K562 (cell line): ENCODE data around the gene TP53I3. TPM values are rescaled to one million over a fixed set of nuclear protein-coding genes. Genes with fewer than 3 reads are reported as not detected.

ENCODE experiments used
- ATAC-seq: fragments of 200-7000 bp; cut with Tn5 transposase; 3 replicates; pipeline ENCODE4 v1.9.1; 2020; ENCODE audit warnings: moderate library complexity
- BruUV-seq: library from RNA; stranded (reverse); fragments of 400-500 nt; replicated peaks from 2 replicates; lab custom pipeline; 2021; lab: Mats Ljungman, UMichigan
- CTCF ChIA-PET: fragments of 300-600 bp; formaldehyde crosslinking; extraction: SDS; loops from one replicate; lab custom pipeline; 2021; ENCODE audit warnings: low intra/inter-chr PET ratio; lab: Yijun Ruan, JAX
- POLR2A ChIA-PET: fragments of 300-600, 350-650 bp; sonication (Branson Sonifier 250); formaldehyde crosslinking; extraction: SDS; loops from one replicate; lab custom pipeline; 2021; ENCODE audit warnings: antibody characterized with exemption, inconsistent platforms; lab: Yijun Ruan, JAX
- DNase-seq, 4 experiments: peaks; one replicate each; pipeline versions ENCODE4 v3.0.0 to v3.0.0-alpha.2; 2011 to 2018; ENCODE audit warnings: low spot score in 3 of 4, mixed read lengths in 3 of 4; ENCODE audit errors: extremely low read depth in 1 of 4
- FAIRE-seq: peaks from 2 replicates; lab custom pipeline; 2011; peaks lifted over from hg19 to GRCh38; lab: Jason Lieb, UNC
- H2AFZ ChIP-seq: 2 replicates; pipeline ENCODE4 v1.6.0; 2011; ENCODE audit warnings: low read depth, low read length, control low read depth, inconsistent platforms
- H3K27ac ChIP-seq: fragments of 200-600 bp; 3 replicates; pipeline ENCODE4 v1.8.0; 2011; ENCODE audit warnings: low read depth, mild to moderate bottlenecking, control low read depth, inconsistent platforms, low read length, moderate library complexity, mixed read lengths; ENCODE audit errors: extremely low read depth
- H3K27me3 ChIP-seq, 2 experiments: fragments of 300-600 bp in 1 of 2; 2 replicates in 1 of 2; 3 replicates in 1 of 2; pipeline versions ENCODE4 v1.6.0 to v1.8.0; 2011; ENCODE audit warnings: inconsistent platforms in 2 of 2, low read length in 2 of 2, mild to moderate bottlenecking in 1 of 2, mixed read lengths in 1 of 2, moderate library complexity in 1 of 2; ENCODE audit not compliant: control insufficient read depth in 2 of 2, insufficient read depth in 2 of 2
- H3K36me3 ChIP-seq: fragments of 300-600 bp; 3 replicates; pipeline ENCODE4 v1.8.0; 2011; ENCODE audit warnings: mild to moderate bottlenecking, low read length, inconsistent platforms; ENCODE audit not compliant: control insufficient read depth, insufficient read depth
- H3K4me1 ChIP-seq, 2 experiments: fragments of 200-600 bp in 1 of 2; replicated peaks in 1 of 2; 2 replicates in 1 of 2; 3 replicates in 1 of 2; pipeline versions ENCODE4 v1.5.1 to v1.8.0; 2011; ENCODE audit warnings: inconsistent platforms in 2 of 2, low read length in 2 of 2, mild to moderate bottlenecking in 1 of 2, mixed read lengths in 1 of 2, moderate library complexity in 1 of 2; ENCODE audit not compliant: control insufficient read depth in 2 of 2, insufficient read depth in 2 of 2
- H3K4me2 ChIP-seq: 2 replicates; pipeline ENCODE4 v1.6.1; 2011; ENCODE audit warnings: low read length, control low read depth, inconsistent platforms, mixed read lengths; ENCODE audit not compliant: insufficient read depth
- H3K4me3 ChIP-seq: fragments of 200-600 bp; sonication (generic), shearing (Covaris generic); 2 replicates; pipeline ENCODE4 v1.5.1; 2016; ENCODE audit warnings: control low read depth, inconsistent platforms
- H3K79me2 ChIP-seq: fragments of 200-600 bp; 3 replicates; pipeline ENCODE4 v1.8.0; 2011; ENCODE audit warnings: low read length, inconsistent platforms; ENCODE audit not compliant: control insufficient read depth, insufficient read depth
- H3K9ac ChIP-seq, 2 experiments: 2 replicates each; pipeline versions ENCODE4 v1.6.0 to v1.6.1; 2011; ENCODE audit warnings: low read depth in 2 of 2, low read length in 2 of 2, control low read depth in 1 of 2, inconsistent platforms in 1 of 2, mild to moderate bottlenecking in 1 of 2, mixed read lengths in 1 of 2; ENCODE audit not compliant: insufficient read depth in 1 of 2
- H3K9me1 ChIP-seq: one replicate; pipeline ENCODE4 v1.6.0; 2011; ENCODE audit warnings: inconsistent platforms, mild to moderate bottlenecking, low read length, moderate library complexity; ENCODE audit not compliant: control insufficient read depth, insufficient read depth
- H3K9me3 ChIP-seq: replicated peaks from 2 replicates; pipeline ENCODE4 v1.5.1; 2011; ENCODE audit warnings: low read depth, low read length, inconsistent platforms; ENCODE audit not compliant: control insufficient read depth, insufficient read depth
- H4K20me1 ChIP-seq: replicated peaks from 2 replicates; pipeline ENCODE4 v1.6.1; 2011; ENCODE audit warnings: low read length, inconsistent platforms, mixed read lengths; ENCODE audit not compliant: control insufficient read depth, insufficient read depth
- ERF ChIP-seq: fragments of 450-650 bp; formaldehyde crosslinking; IDR thresholded peaks from 2 replicates; pipeline ENCODE4 v1.4.0; 2020; ENCODE audit warnings: mild to moderate bottlenecking, mixed read lengths
- FOXK1 ChIP-seq: sonication (generic); formaldehyde crosslinking; IDR thresholded peaks from 2 replicates; pipeline ENCODE4 v1.8.0; 2022; ENCODE audit warnings: missing genetic modification reagents, mild to moderate bottlenecking, borderline replicate concordance
- ILF3 ChIP-seq: fragments of 450-650 bp; IDR thresholded peaks from 2 replicates; pipeline ENCODE4 v1.6.1; 2018; ENCODE audit warnings: antibody characterized with exemption, mild to moderate bottlenecking, moderate library complexity, borderline replicate concordance
- IRF9 ChIP-seq: fragments of 450-650 bp; IDR thresholded peaks from 2 replicates; pipeline ENCODE4 v1.6.1; 2016; ENCODE audit warnings: missing biosample characterization, missing genetic modification characterization
- KLF1 ChIP-seq: fragments of 450-650 bp; IDR thresholded peaks from 2 replicates; pipeline ENCODE4 v1.6.1; 2016; ENCODE audit warnings: missing genetic modification characterization, missing compliant biosample characterization
- NELFE ChIP-seq: IDR thresholded peaks from 2 replicates; pipeline ENCODE4 v1.6.1; 2011; ENCODE audit warnings: mild to moderate bottlenecking; ENCODE audit not compliant: insufficient read depth, insufficient read length
- NEUROD1 ChIP-seq: fragments of 150-350 bp; IDR thresholded peaks from 2 replicates; pipeline ENCODE4 v1.6.1; 2014; ENCODE audit warnings: borderline replicate concordance, low read length, low read depth; ENCODE audit not compliant: partially characterized antibody
- THRB ChIP-seq: fragments of 450-650 bp; formaldehyde crosslinking; conservative IDR thresholded peaks from 2 replicates; pipeline ENCODE4 v1.4.0; 2022; ENCODE audit warnings: mild to moderate bottlenecking, missing genetic modification characterization
- ZBTB26 ChIP-seq: fragments of 450-650 bp; formaldehyde crosslinking; IDR thresholded peaks from 2 replicates; pipeline ENCODE4 v1.4.0; 2022; ENCODE audit warnings: missing genetic modification characterization
- ZBTB5 ChIP-seq: fragments of 450-650 bp; IDR thresholded peaks from 2 replicates; pipeline ENCODE4 v1.6.1; 2017; ENCODE audit warnings: antibody characterized with exemption
- ZNF398 ChIP-seq: fragments of 250-450 bp; sonication (Bioruptor Pico); IDR thresholded peaks from 2 replicates; pipeline ENCODE4 v1.8.0; 2021; ENCODE audit warnings: moderate library complexity, mild to moderate bottlenecking, inconsistent platforms
- ZNF436 ChIP-seq: fragments of 250-450, 450-650 bp; sonication (Bioruptor Pico); formaldehyde crosslinking; IDR thresholded peaks from 2 replicates; pipeline ENCODE4 v1.7.0; 2020; ENCODE audit warnings: mild to moderate bottlenecking
- ZNF586 ChIP-seq: fragments of 450-650 bp; formaldehyde crosslinking; conservative IDR thresholded peaks from 2 replicates; pipeline ENCODE4 v1.4.0; 2020; ENCODE audit warnings: mild to moderate bottlenecking, moderate library complexity
- WGBS: fragments of 100-300 bp; shearing (Covaris generic); methylation state at CpG from one replicate; pipeline ENCODE4 v1.1.6; 2016; ENCODE audit warnings: low coverage, mixed read lengths; ENCODE audit not compliant: insufficient coverage; ENCODE audit errors: missing lambda C conversion rate; 5-methylcytosine and 5-hydroxymethylcytosine counted together
- in situ Hi-C: fragments of 300-500 bp; cut with MboI; formaldehyde crosslinking; loops from 4 replicates; pipeline ENCODE4 v1.15.0; 2018; ENCODE audit warnings: inconsistent platforms, mixed read lengths
- intact Hi-C: fragments of 100-400 bp; cut with micrococcal nuclease; formaldehyde crosslinking; loops from 2 replicates; pipeline ENCODE4 v1.14.2; 2022
- polyA plus RNA-seq, 8 experiments: library from polyadenylated mRNA; depleted of rRNA in 4 of 8; stranded (reverse) in 5 of 8; unstranded in 3 of 8; fragments of >200 nt; fragmentation: Nextera tagmentation in 2 of 8; fragmentation: Illumina TruSeq in 1 of 8; extraction: Ambion mirVana in 2 of 8; extraction: Trizol in 1 of 8; gene quantifications; 2 replicates each; pipeline versions ENCODE4 v1.2.1 to v1.2.3, GENCODE V29; 2011 to 2014; ENCODE audit warnings: inconsistent platforms in 1 of 8, missing spikeins in 1 of 8
- total RNA-seq, 7 experiments: library from RNA; depleted of rRNA in 6 of 7; stranded (reverse); fragments of >200 nt in 6 of 7; fragmentation: Illumina TruSeq in 2 of 7; extraction: Trizol in 2 of 7; gene quantifications; 2 replicates each; pipeline versions ENCODE4 v1.2.1 to v1.2.3, GENCODE V29; 2011 to 2021; ENCODE audit warnings: low replicate concordance in 1 of 7

The TP53I3 gene
- total and polyA plus RNA-seq, 9 of the 15 experiments (the other 6 are each of a cell fraction or from before 2014, with no cell fraction given) = 0.65 to 9.5 (median 5.6) TPM

GRCh38 chr2:24104906-24105305, 20.3 kb upstream of the TP53I3 start (continued):
- no peak for TF ChIP-seq ZNF398 (CRISPR knock-in tag)
- no peak for TF ChIP-seq KLF1 (tag)
- TF ChIP-seq IRF9 (tag) = no peak

GRCh38 chr2:24104110-24104650, 19.5 kb upstream of the TP53I3 start:
- in situ Hi-C loops = no loop called here
- H3K27ac ChIP-seq = no peak overlapping the region
- H3K79me2 ChIP-seq = no peaks in the 10 kb centered on the region
- H3K4me3 ChIP-seq = no peak overlapping the region
- ChIA-PET POLR2A (interaction anchor here (0.6 to 1.1 kb wide), 5 partner anchors 15 to 102 kb away, joined by 3 to 4 read pairs (median 3); partner anchors contain the start of gene PFN4), CTCF (no interaction called here)
- no peaks in the 10 kb centered on the region for H3K9me3 ChIP-seq
- H3K9me1 ChIP-seq = no peaks in the 10 kb centered on the region
- H3K27me3 ChIP-seq = peaks cover 0 to 6% of the 10 kb centered on the region in 2 experiments; a peak in 1 of 5 replicates
- DNase-seq (no peak), FAIRE-seq (no peak), ATAC-seq (peak; percentile 45)
- 39% methylated on average over 8 of the region's 8 CpGs for WGBS
- H4K20me1 ChIP-seq = no peaks in the 10 kb centered on the region
- intact Hi-C loops = no loop called here
- BruUV-seq = no TSS peak
- H3K4me2 ChIP-seq = no peak overlapping the region
- peaks cover 0 to 4% of the 10 kb centered on the region in 2 experiments; a peak in 2 of 5 replicates for H3K4me1 ChIP-seq
- H2AFZ ChIP-seq = no peak overlapping the region
- H3K36me3 ChIP-seq = no peaks in the 10 kb centered on the region
- H3K9ac ChIP-seq = peak overlapping the region in 1 of 2 experiments; percentile 74; a peak in 2 of 4 replicates
- no peak for TF ChIP-seq ZNF586 (CRISPR knock-in tag)
- no peak for TF ChIP-seq FOXK1
- no peak for TF ChIP-seq ZNF436 (CRISPR knock-in tag)
- TF ChIP-seq ILF3 = no peak
- no peak for TF ChIP-seq NEUROD1
- no peak for TF ChIP-seq ZBTB5
- no peak for TF ChIP-seq ERF (CRISPR knock-in tag)
- TF ChIP-seq ZBTB26 = no peak
- TF ChIP-seq THRB (CRISPR knock-in tag) = no peak
- TF ChIP-seq NELFE = no peak
